AG04449 (cell line): ENCODE data around the gene SORL1-AS1.

Source experiments
- CTCF ChIA-PET: fragments of 350-600 bp; formaldehyde crosslinking; extraction: SDS; loops from one replicate; lab custom pipeline; 2021; ENCODE audit warnings: antibody characterized with exemption; lab: Yijun Ruan, JAX
- POLR2A ChIA-PET: fragments of 400-600, 350-600 bp; formaldehyde crosslinking; extraction: SDS; loops from one replicate; lab custom pipeline; 2020; ENCODE audit warnings: antibody characterized with exemption, inconsistent platforms; lab: Yijun Ruan, JAX
- DNase-seq: peaks from one replicate; pipeline ENCODE4 v3.0.0-alpha.2; 2010; ENCODE audit warnings: low read depth, low spot score
- H3K4me3 ChIP-seq: 2 replicates; pipeline ENCODE4 v1.5.1; 2011; ENCODE audit warnings: low read depth, mild to moderate bottlenecking, control low read depth, low read length
- CTCF ChIP-seq: IDR thresholded peaks from one replicate; pipeline ENCODE4 v1.5.1; 2011; ENCODE audit warnings: mild to moderate bottlenecking, moderate library complexity, low read length, control low read depth, inconsistent platforms; ENCODE audit not compliant: insufficient read depth; ENCODE audit errors: missing control alignments

The SORL1-AS1 gene

GRCh38 chr11:121456816-121457431 lies 4.2 kb upstream of the SORL1-AS1 start:
- TF ChIP-seq CTCF = no peak
- no peak for DNase-seq
- ChIA-PET POLR2A (no interaction called here), CTCF (interaction anchor here (1.3 to 2.8 kb wide), 2 partner anchors 11 to 12 kb away, joined by 3 to 9 read pairs; no protein-coding TSS in a partner anchor)
- no peak overlapping the region for H3K4me3 ChIP-seq

GRCh38 chr11:121456151-121456550 lies 3.4 kb upstream of the SORL1-AS1 start:
- CTCF ChIA-PET = interaction anchor here (1.3 to 2.8 kb wide), 2 partner anchors 11 kb away, joined by 3 to 9 read pairs; no protein-coding TSS in a partner anchor
- POLR2A ChIA-PET = no interaction called here
- no peak for DNase-seq

GRCh38 chr11:121455115-121455514 lies 2.3 kb upstream of the SORL1-AS1 start:
- no peak overlapping the region for H3K4me3 ChIP-seq
- ChIA-PET CTCF (no interaction called here), POLR2A (no interaction called here)
- no peak for TF ChIP-seq CTCF
- no peak for DNase-seq

More at GRCh38 chr11:121456151-121456550, 3.4 kb upstream of the SORL1-AS1 start:
- TF ChIP-seq CTCF = no peak
- H3K4me3 ChIP-seq = no peak overlapping the region

GRCh38 chr11:121453589-121454299 lies 977 bp upstream of the SORL1-AS1 start:
- ChIA-PET POLR2A (no interaction called here), CTCF (interaction anchor here (0.8 kb wide), 1 partner anchor 10 kb away, joined by 4 read pairs; no protein-coding TSS in a partner anchor)
- no peak for TF ChIP-seq CTCF
- no peak overlapping the region for H3K4me3 ChIP-seq
- DNase-seq = no peak

GRCh38 chr11:121451986-121452608 lies 670 bp downstream of the SORL1-AS1 start, which contains the start of gene SORL1:
Gene SORL1, plus strand, starts transcription at chr11:121452314. Its CDS starts 18 bp downstream, at chr11:121452332.
- TF ChIP-seq CTCF = peak; percentile 88
- ChIA-PET POLR2A (no interaction called here), CTCF (interaction anchor here (0.7 to 1.8 kb wide), 8 partner anchors 9 to 258 kb away, joined by 3 to 6 read pairs (median 4); no protein-coding TSS in a partner anchor)
- DNase-seq = no peak
- H3K4me3 ChIP-seq = peak within 1 kb of the TSS; percentile 66
